CD8-positive, alpha-beta memory T cell (primary cell): ENCODE results near the gene ZNF562. TPM values are rescaled to one million over a fixed set of nuclear protein-coding genes. Genes with fewer than 3 reads are reported as not detected.
A peak's percentile ranks its signal among the peaks of the same experiment; 100 is the strongest.

Experiments
- CTCF ChIA-PET: fragments of 350-600 bp; sonication (Branson Sonifier 250); formaldehyde crosslinking; loops from one replicate; lab custom pipeline; 2021; ENCODE audit warnings: antibody characterized with exemption; lab: Charles Lee
- POLR2A ChIA-PET: fragments of 350-600 bp; sonication (Branson Sonifier 250); formaldehyde crosslinking; loops from one replicate; lab custom pipeline; 2021; ENCODE audit warnings: antibody characterized with exemption; lab: Charles Lee
- DNase-seq, 5 donors: peaks; one replicate each; pipeline versions ENCODE4 v3.0.0 to v3.0.0-alpha.2; 2020 to 2022; ENCODE audit warnings: mixed read lengths in 1 of 5
- H3K27ac ChIP-seq: one replicate; pipeline ENCODE4 v1.7.0; 2013; ENCODE audit warnings: low read depth, mild to moderate bottlenecking, low read length, moderate library complexity
- H3K27me3 ChIP-seq: 2 replicates; pipeline ENCODE4 v1.7.0; 2013; ENCODE audit warnings: low read length, mild to moderate bottlenecking; ENCODE audit not compliant: insufficient read depth, poor library complexity, severe bottlenecking
- H3K36me3 ChIP-seq: 2 replicates; pipeline ENCODE4 v1.7.0; 2013; ENCODE audit warnings: mild to moderate bottlenecking, low read length, moderate library complexity; ENCODE audit not compliant: insufficient read depth
- H3K4me1 ChIP-seq: 2 replicates; pipeline ENCODE4 v1.7.0; 2013; ENCODE audit warnings: mild to moderate bottlenecking, low read length, moderate library complexity; ENCODE audit not compliant: insufficient read depth
- H3K4me3 ChIP-seq: 2 replicates; pipeline ENCODE4 v1.7.0; 2013; ENCODE audit warnings: mild to moderate bottlenecking, low read length
- H3K9me3 ChIP-seq: 2 replicates; pipeline ENCODE4 v1.7.0; 2013; ENCODE audit warnings: mild to moderate bottlenecking, low read length
- H3K27ac Mint-ChIP-seq, 8 donors: one replicate each; pipeline ENCODE4 v1.8.0; 2020 to 2021; ENCODE audit warnings: mixed read lengths in 8 of 8, mild to moderate bottlenecking in 6 of 8, inconsistent platforms in 3 of 8, moderate library complexity in 3 of 8
- H3K27me3 Mint-ChIP-seq, 2 donors: one replicate each; pipeline ENCODE4 v1.8.0; 2020 to 2021; ENCODE audit warnings: mixed read lengths in 2 of 2, mild to moderate bottlenecking in 1 of 2, moderate library complexity in 1 of 2
- H3K36me3 Mint-ChIP-seq, 3 donors: one replicate each; pipeline ENCODE4 v1.8.0; 2020 to 2021; ENCODE audit warnings: mixed read lengths in 3 of 3, inconsistent platforms in 1 of 3, mild to moderate bottlenecking in 1 of 3
- H3K4me1 Mint-ChIP-seq, 3 donors: one replicate each; pipeline ENCODE4 v1.8.0; 2020 to 2021; ENCODE audit warnings: mixed read lengths in 3 of 3, inconsistent platforms in 1 of 3, mild to moderate bottlenecking in 1 of 3
- H3K4me3 Mint-ChIP-seq, 7 donors: one replicate each; pipeline ENCODE4 v1.8.0; 2020 to 2021; ENCODE audit warnings: mixed read lengths in 7 of 7, mild to moderate bottlenecking in 6 of 7, moderate library complexity in 4 of 7, inconsistent platforms in 2 of 7
- H3K9me3 Mint-ChIP-seq, 5 donors: one replicate each; pipeline ENCODE4 v1.8.0; 2020 to 2022; ENCODE audit warnings: mixed read lengths in 5 of 5, mild to moderate bottlenecking in 3 of 5, moderate library complexity in 2 of 5, inconsistent platforms in 1 of 5
- polyA plus RNA-seq: library from polyadenylated mRNA; unstranded; fragments of 300-500 nt; fragmentation: Illumina TruSeq; gene quantifications from one replicate; pipeline ENCODE4 v1.2.3, GENCODE V29; 2021
- total RNA-seq, 2 experiments: library from RNA; stranded (reverse); gene quantifications; one replicate each; pipeline ENCODE4 v1.2.3, GENCODE V29; 2021

The ZNF562 gene
- total RNA-seq: 10 to 100 TPM; 42.2 to 45.7 TPM
- polyA plus RNA-seq: 3.5 TPM

- Mint-ChIP-seq H3K9me3 (peaks cover 23 to 38% (median 34%) of the 10 kb centered on the region in 5 donors), H3K27me3 (peaks cover 0 to 1% of the 10 kb centered on the region in 2 donors), H3K36me3 (peaks cover 17 to 42% (median 40%) of the 10 kb centered on the region in 3 donors), H3K4me1 (peaks cover 25 to 37% (median 36%) of the 10 kb centered on the region in 3 donors), H3K4me3 (peak within 1 kb of the TSS; percentile 91 to 99 (median 98)), H3K27ac (peak within 1 kb of the TSS; percentile 85 to 99 (median 98))
- peak within 1 kb of the TSS; percentile 93 for H3K27ac ChIP-seq
- H3K4me1 ChIP-seq: peaks cover 15% of the 10 kb centered on the region
- H3K36me3 ChIP-seq: peaks cover 9% of the 10 kb centered on the region
- peaks cover 27% of the 10 kb centered on the region for H3K9me3 ChIP-seq
- DNase-seq: peak; percentile 64 to 87 (median 76)
- POLR2A ChIA-PET: no interaction called here
- H3K4me3 ChIP-seq: peak within 1 kb of the TSS; percentile 99
- CTCF ChIA-PET: no interaction called here
- H3K27me3 ChIP-seq: no peaks in the 10 kb centered on the region
These were observed at the start of gene ZNF562 for GRCh38 chr19:9674663-9675357. ZNF562 (minus strand) TSS chr19:9675100; CDS start chr19:9660744, 14,356 bp downstream.

GRCh38 chr19:9724157-9724556 lies 49.3 kb upstream of the ZNF562 start:
- Mint-ChIP-seq H3K4me3 (no peak overlapping the region), H3K9me3 (peaks cover 17 to 25% (median 20%) of the 10 kb centered on the region in 5 donors), H3K27me3 (peaks cover 13 to 20% of the 10 kb centered on the region in 2 donors), H3K27ac (no peak overlapping the region), H3K36me3 (peaks cover 0 to 12% (median 0%) of the 10 kb centered on the region in 3 donors), H3K4me1 (peaks cover 3 to 8% (median 6%) of the 10 kb centered on the region in 3 donors)
- H3K9me3 ChIP-seq: no peaks in the 10 kb centered on the region
- no peak for DNase-seq
- H3K4me3 ChIP-seq: no peak overlapping the region
- POLR2A ChIA-PET: no interaction called here
- no peak overlapping the region for H3K27ac ChIP-seq
- CTCF ChIA-PET: no interaction called here
- H3K4me1 ChIP-seq: no peaks in the 10 kb centered on the region
- no peaks in the 10 kb centered on the region for H3K27me3 ChIP-seq
- H3K36me3 ChIP-seq: no peaks in the 10 kb centered on the region

GRCh38 chr19:9721861-9722260 lies 47.0 kb upstream of the ZNF562 start:
- no peak for DNase-seq
- Histone ChIP-seq H3K27me3 (no peaks in the 10 kb centered on the region), H3K36me3 (no peaks in the 10 kb centered on the region), H3K9me3 (no peaks in the 10 kb centered on the region), H3K4me1 (no peaks in the 10 kb centered on the region), H3K4me3 (no peak overlapping the region), H3K27ac (no peak overlapping the region)
- Mint-ChIP-seq H3K4me1 (peaks cover 3 to 8% (median 6%) of the 10 kb centered on the region in 3 donors), H3K4me3 (no peak overlapping the region), H3K9me3 (peaks cover 17 to 23% (median 20%) of the 10 kb centered on the region in 5 donors), H3K27ac (peak overlapping the region in 3 of 8 donors; percentile 6 to 69 (median 13)), H3K36me3 (peaks cover 0 to 12% (median 0%) of the 10 kb centered on the region in 3 donors), H3K27me3 (peaks cover 19 to 29% of the 10 kb centered on the region in 2 donors)
- ChIA-PET CTCF (no interaction called here), POLR2A (no interaction called here)

GRCh38 chr19:9720541-9720940 lies 45.6 kb upstream of the ZNF562 start:
- Histone ChIP-seq H3K27me3 (no peaks in the 10 kb centered on the region), H3K4me3 (no peak overlapping the region), H3K9me3 (no peaks in the 10 kb centered on the region), H3K27ac (no peak overlapping the region), H3K36me3 (no peaks in the 10 kb centered on the region), H3K4me1 (no peaks in the 10 kb centered on the region)
- Mint-ChIP-seq H3K4me1 (peaks cover 3 to 8% (median 6%) of the 10 kb centered on the region in 3 donors), H3K9me3 (peaks cover 15 to 21% (median 20%) of the 10 kb centered on the region in 5 donors), H3K4me3 (no peak overlapping the region), H3K27me3 (peaks cover 19 to 35% of the 10 kb centered on the region in 2 donors), H3K36me3 (peaks cover 0 to 12% (median 0%) of the 10 kb centered on the region in 3 donors), H3K27ac (no peak overlapping the region)
- DNase-seq: no peak
- CTCF ChIA-PET: no interaction called here
- POLR2A ChIA-PET: no interaction called here

- Mint-ChIP-seq H3K27ac (no peak overlapping the region), H3K4me3 (no peak overlapping the region), H3K4me1 (no peaks in the 10 kb centered on the region), H3K36me3 (peaks cover 2 to 24% (median 2%) of the 10 kb centered on the region in 3 donors), H3K9me3 (peaks cover 39 to 42% (median 41%) of the 10 kb centered on the region in 5 donors), H3K27me3 (peaks cover 5 to 39% of the 10 kb centered on the region in 2 donors)
- Histone ChIP-seq H3K27me3 (no peaks in the 10 kb centered on the region), H3K36me3 (no peaks in the 10 kb centered on the region), H3K4me1 (no peaks in the 10 kb centered on the region), H3K27ac (no peak overlapping the region), H3K9me3 (peaks cover 3% of the 10 kb centered on the region), H3K4me3 (no peak overlapping the region)
- ChIA-PET POLR2A (no interaction called here), CTCF (no interaction called here)
- DNase-seq: no peak
These were observed 36.9 kb upstream of the ZNF562 start for GRCh38 chr19:9711815-9712214.

- Histone ChIP-seq H3K4me3 (no peak overlapping the region), H3K36me3 (no peaks in the 10 kb centered on the region), H3K27me3 (no peaks in the 10 kb centered on the region), H3K4me1 (no peaks in the 10 kb centered on the region), H3K27ac (no peak overlapping the region), H3K9me3 (peaks cover 3% of the 10 kb centered on the region)
- H3K4me1 Mint-ChIP-seq: no peaks in the 10 kb centered on the region
- ChIA-PET POLR2A (no interaction called here), CTCF (no interaction called here)
- peaks cover 5 to 30% of the 10 kb centered on the region in 2 donors for H3K27me3 Mint-ChIP-seq
- H3K9me3 Mint-ChIP-seq: peaks cover 39 to 42% (median 41%) of the 10 kb centered on the region in 5 donors
- DNase-seq: no peak
- no peak overlapping the region for H3K4me3 Mint-ChIP-seq
- H3K36me3 Mint-ChIP-seq: peaks cover 2 to 24% (median 2%) of the 10 kb centered on the region in 3 donors
- no peak overlapping the region for H3K27ac Mint-ChIP-seq
These were observed 34.4 kb upstream of the ZNF562 start for GRCh38 chr19:9709305-9709704.

GRCh38 chr19:9705836-9706235 lies 30.9 kb upstream of the ZNF562 start:
- Histone ChIP-seq H3K4me1 (no peaks in the 10 kb centered on the region), H3K4me3 (no peak overlapping the region), H3K27ac (no peak overlapping the region), H3K36me3 (no peaks in the 10 kb centered on the region), H3K27me3 (no peaks in the 10 kb centered on the region), H3K9me3 (no peaks in the 10 kb centered on the region)
- Mint-ChIP-seq H3K27me3 (peaks cover 7 to 17% of the 10 kb centered on the region in 2 donors), H3K27ac (no peak overlapping the region), H3K9me3 (peaks cover 10 to 19% (median 14%) of the 10 kb centered on the region in 5 donors), H3K36me3 (peaks cover 0 to 9% (median 2%) of the 10 kb centered on the region in 3 donors), H3K4me1 (peaks cover 5 to 15% (median 12%) of the 10 kb centered on the region in 3 donors), H3K4me3 (no peak overlapping the region)
- CTCF ChIA-PET: no interaction called here
- DNase-seq: no peak
- POLR2A ChIA-PET: no interaction called here

GRCh38 chr19:9702186-9702585 lies 27.3 kb upstream of the ZNF562 start:
- Histone ChIP-seq H3K4me3 (no peak overlapping the region), H3K27me3 (no peaks in the 10 kb centered on the region), H3K9me3 (no peaks in the 10 kb centered on the region), H3K27ac (no peak overlapping the region), H3K36me3 (no peaks in the 10 kb centered on the region), H3K4me1 (no peaks in the 10 kb centered on the region)
- no peak for DNase-seq
- POLR2A ChIA-PET: no interaction called here
- Mint-ChIP-seq H3K9me3 (peaks cover 3 to 19% (median 12%) of the 10 kb centered on the region in 5 donors), H3K36me3 (peaks cover 0 to 3% (median 2%) of the 10 kb centered on the region in 3 donors), H3K4me3 (peak overlapping the region in 2 of 7 donors; percentile 47 to 55), H3K27me3 (peaks cover 11% of the 10 kb centered on the region in 2 donors), H3K27ac (peak overlapping the region in 2 of 8 donors; percentile 62 to 82), H3K4me1 (peaks cover 5 to 15% (median 12%) of the 10 kb centered on the region in 3 donors)
- CTCF ChIA-PET: no interaction called here
